ENCODE data around the gene TBC1D3B. TPM values are rescaled to one million over a fixed set of nuclear protein-coding genes. Genes with fewer than 3 reads are reported as not detected.

The TBC1D3B gene
- total RNA-seq, 1 donor from 2014 or later, result 14.5 TPM

- no peaks in the 10 kb centered on the region for H3K9me3 Mint-ChIP-seq
- TF ChIP-seq, protein P1, sequence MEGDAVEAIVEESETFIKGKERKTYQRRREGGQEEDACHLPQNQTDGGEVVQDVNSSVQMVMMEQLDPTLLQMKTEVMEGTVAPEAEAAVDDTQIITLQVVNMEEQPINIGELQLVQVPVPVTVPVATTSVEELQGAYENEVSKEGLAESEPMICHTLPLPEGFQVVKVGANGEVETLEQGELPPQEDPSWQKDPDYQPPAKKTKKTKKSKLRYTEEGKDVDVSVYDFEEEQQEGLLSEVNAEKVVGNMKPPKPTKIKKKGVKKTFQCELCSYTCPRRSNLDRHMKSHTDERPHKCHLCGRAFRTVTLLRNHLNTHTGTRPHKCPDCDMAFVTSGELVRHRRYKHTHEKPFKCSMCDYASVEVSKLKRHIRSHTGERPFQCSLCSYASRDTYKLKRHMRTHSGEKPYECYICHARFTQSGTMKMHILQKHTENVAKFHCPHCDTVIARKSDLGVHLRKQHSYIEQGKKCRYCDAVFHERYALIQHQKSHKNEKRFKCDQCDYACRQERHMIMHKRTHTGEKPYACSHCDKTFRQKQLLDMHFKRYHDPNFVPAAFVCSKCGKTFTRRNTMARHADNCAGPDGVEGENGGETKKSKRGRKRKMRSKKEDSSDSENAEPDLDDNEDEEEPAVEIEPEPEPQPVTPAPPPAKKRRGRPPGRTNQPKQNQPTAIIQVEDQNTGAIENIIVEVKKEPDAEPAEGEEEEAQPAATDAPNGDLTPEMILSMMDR (conservative IDR thresholded peaks at IDR 0.05), result no peak
- H3K36me3 Mint-ChIP-seq, result no peaks in the 10 kb centered on the region
- no peak overlapping the region for H3K27ac Mint-ChIP-seq
- no peak for DNase-seq (ENCODE audit: extremely low spot score, unreplicated experiment)
- H3K4me3 Mint-ChIP-seq, result no peak overlapping the region
- H3K27me3 Mint-ChIP-seq, result peaks cover 18% of the 10 kb centered on the region
- H3K4me1 Mint-ChIP-seq (ENCODE audit: unreplicated experiment), result no peaks in the 10 kb centered on the region
Observed at GRCh38 chr17:36152639-36153120, 23.8 kb downstream of the TBC1D3B start.

DNA sequence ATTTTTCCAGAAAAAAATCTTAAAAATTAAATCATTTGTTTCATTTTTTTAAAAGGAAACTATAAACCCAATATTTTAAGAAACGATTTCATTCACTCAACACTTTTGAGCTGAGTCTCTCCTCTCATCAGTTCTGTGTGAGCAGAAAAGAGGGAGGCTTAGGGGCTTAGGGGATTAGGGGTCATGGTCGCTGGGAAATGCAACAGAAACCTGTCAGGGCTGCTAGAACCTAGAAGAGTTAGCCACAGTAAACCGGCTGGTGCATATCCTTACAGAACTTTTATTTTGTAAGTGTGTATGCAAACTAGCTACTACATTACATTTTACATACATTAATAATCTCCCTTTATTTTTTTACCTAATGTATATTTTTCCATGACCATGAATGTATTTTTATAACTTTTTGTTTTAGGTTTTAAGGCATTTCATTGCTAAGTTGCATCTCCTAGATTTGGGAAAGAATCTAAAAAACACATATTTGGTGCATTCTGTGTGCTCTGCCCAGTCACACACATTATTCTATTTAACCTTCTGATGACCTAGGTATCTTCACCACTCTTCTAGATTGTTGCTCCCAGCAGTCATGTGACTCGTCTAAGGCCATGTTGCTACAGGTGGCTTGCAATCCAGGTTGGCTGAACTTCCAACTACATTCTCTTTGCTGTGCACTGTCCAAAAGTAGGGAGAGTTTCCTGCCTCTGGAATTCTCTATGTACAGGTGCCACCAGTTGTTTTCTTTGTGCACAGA, 24.4 kb downstream of the TBC1D3B start:
- DNase-seq (ENCODE audit: extremely low spot score, unreplicated experiment), result no peak
- Mint-ChIP-seq H3K27me3 (peaks cover 19% of the 10 kb centered on the region), H3K27ac (no peak overlapping the region), H3K4me3 (no peak overlapping the region), H3K36me3 (no peaks in the 10 kb centered on the region), H3K9me3 (no peaks in the 10 kb centered on the region), H3K4me1 (ENCODE audit: unreplicated experiment) (no peaks in the 10 kb centered on the region)
- TF ChIP-seq, protein P1 (conservative IDR thresholded peaks at IDR 0.05), result no peak

- H3K27me3 Mint-ChIP-seq, result peaks cover 19% of the 10 kb centered on the region
Observed at GRCh38 chr17:36149296-36149820, 27.1 kb downstream of the TBC1D3B start.

GRCh38 chr17:36148559-36149295, 27.7 kb downstream of the TBC1D3B start:
- TF ChIP-seq, protein P1 (conservative IDR thresholded peaks at IDR 0.05), result peak; percentile 100
- H3K27me3 Mint-ChIP-seq, result peaks cover 13% of the 10 kb centered on the region
- H3K9me3 Mint-ChIP-seq, result no peaks in the 10 kb centered on the region
- H3K4me3 Mint-ChIP-seq, result no peak overlapping the region
- no peak for DNase-seq (ENCODE audit: extremely low spot score, unreplicated experiment)
- H3K27ac Mint-ChIP-seq, result no peak overlapping the region
- no peaks in the 10 kb centered on the region for H3K4me1 Mint-ChIP-seq (ENCODE audit: unreplicated experiment)
- no peaks in the 10 kb centered on the region for H3K36me3 Mint-ChIP-seq

More at GRCh38 chr17:36149296-36149820, 27.1 kb downstream of the TBC1D3B start:
- Mint-ChIP-seq H3K4me1 (ENCODE audit: unreplicated experiment) (no peaks in the 10 kb centered on the region), H3K4me3 (no peak overlapping the region), H3K27ac (no peak overlapping the region), H3K36me3 (no peaks in the 10 kb centered on the region), H3K9me3 (no peaks in the 10 kb centered on the region)
- DNase-seq (ENCODE audit: extremely low spot score, unreplicated experiment), result no peak
- TF ChIP-seq, protein P1 (conservative IDR thresholded peaks at IDR 0.05), result no peak

- Mint-ChIP-seq H3K27me3 (peaks cover 12% of the 10 kb centered on the region), H3K4me1 (ENCODE audit: unreplicated experiment) (no peaks in the 10 kb centered on the region), H3K9me3 (no peaks in the 10 kb centered on the region), H3K36me3 (no peaks in the 10 kb centered on the region), H3K27ac (no peak overlapping the region), H3K4me3 (no peak overlapping the region)
- DNase-seq (ENCODE audit: extremely low spot score, unreplicated experiment), result no peak
- TF ChIP-seq, protein P1 (conservative IDR thresholded peaks at IDR 0.05), result no peak
Observed at GRCh38 chr17:36147601-36148000, 28.8 kb downstream of the TBC1D3B start.
